DOHH2 (cell line): Measurements from ENCODE around the gene SLC49A3.

Experiments used
- CTCF ChIP-seq: fragments of 200-600 bp; sonication (generic); IDR thresholded peaks from one replicate; pipeline ENCODE4 v1.5.1; 2014; ENCODE audit warnings: antibody characterized with exemption, mild to moderate bottlenecking, low read depth, low read length; ENCODE audit not compliant: poor library complexity, severe bottlenecking
- EZH2phosphoT487 ChIP-seq: fragments of 200-600 bp; sonication (generic); IDR thresholded peaks from 2 replicates; pipeline ENCODE4 v1.6.1; 2017; ENCODE audit warnings: borderline replicate concordance, mild to moderate bottlenecking, antibody characterized with exemption, low read length, moderate library complexity, mixed read lengths

GRCh38 chr4:703336-704197 lies 14.6 kb upstream of the SLC49A3 start:
- TF ChIP-seq CTCF (no peak), EZH2phosphoT487 (no peak)
